ENCODE results near the gene TPSB2.
"Not testable (repeated sequence)": the region's sequence is repeated elsewhere in the genome, so short reads cannot be mapped to it uniquely, and the experiment has no call there.

GRCh38 chr16:1247903-1248537 lies 18.0 kb upstream of the TPSB2 start:
- TF ChIP-seq POLR2AphosphoS5, CTCF, POLR2A, EP300 (IDR thresholded peaks at IDR 0.05): not testable (repeated sequence)
